HCT116 (cell line): ENCODE results near the gene DDA1. TPM values are rescaled to one million over a fixed set of nuclear protein-coding genes. Genes with fewer than 3 reads are reported as not detected.
A peak's percentile ranks its signal among the peaks of the same experiment; 100 is the strongest.

Experiments
- ATAC-seq: fragments of 200-7000 bp; cut with Tn5 transposase; 2 replicates; pipeline ENCODE4 v1.9.1; 2020; ENCODE audit warnings: mild to moderate bottlenecking, moderate library complexity
- BruUV-seq: library from RNA; stranded (reverse); fragments of 400-500 nt; replicated peaks from 2 replicates; lab custom pipeline; 2021; lab: Mats Ljungman, UMichigan
- CTCF ChIA-PET: fragments of 300-600 bp; sonication (Branson Sonifier 250); formaldehyde crosslinking; loops from one replicate; lab custom pipeline; 2021; ENCODE audit warnings: antibody characterized with exemption; lab: Charles Lee
- POLR2A ChIA-PET: fragments of 300-600, 350-600 bp; sonication (Branson Sonifier 250); formaldehyde crosslinking; loops from one replicate; lab custom pipeline; 2021; ENCODE audit warnings: antibody characterized with exemption; lab: Charles Lee
- RAD21 ChIA-PET, 2 experiments: fragments of 300-600 bp; sonication (Branson Sonifier 250); formaldehyde crosslinking; loops; one replicate each; lab custom pipeline; 2023; ENCODE audit warnings: low total read pairs in 2 of 2; ENCODE audit not compliant: uncharacterized antibody in 2 of 2, unreplicated experiment in 2 of 2, low non-redundant PET in 1 of 2; lab: Charles Lee
- DNase-seq: peaks from one replicate; pipeline ENCODE4 v3.0.0-alpha.2; 2010; ENCODE audit warnings: low read depth, low spot score
- H2AFZ ChIP-seq: fragments of 200-600 bp; shearing (Covaris generic), sonication (generic); 2 replicates; pipeline ENCODE4 v1.6.1; 2017; ENCODE audit warnings: low read depth, mixed run types, mixed read lengths, antibody characterized with exemption, low read length; ENCODE audit not compliant: poor library complexity, severe bottlenecking
- H3K27ac ChIP-seq: 2 replicates; pipeline ENCODE4 v1.5.1; 2012; ENCODE audit warnings: low read depth, low read length
- H3K27me3 ChIP-seq: fragments of 200-600 bp; sonication (generic); 2 replicates; pipeline ENCODE4 v1.6.1; 2016; ENCODE audit warnings: mixed run types, low read length, mixed read lengths; ENCODE audit not compliant: insufficient read depth
- H3K36me3 ChIP-seq, 2 experiments: fragments of 200-500 bp in 1 of 2; fragments of 200-600 bp in 1 of 2; sonication (Bioruptor generic) in 1 of 2; sonication (generic) in 1 of 2; 2 replicates each; pipeline versions ENCODE4 v1.5.1 to v1.6.1; 2014 to 2016; ENCODE audit warnings: low read length in 2 of 2, inconsistent platforms in 1 of 2, mixed read lengths in 1 of 2, mixed run types in 1 of 2; ENCODE audit not compliant: insufficient read depth in 2 of 2, control insufficient read depth in 1 of 2
- H3K4me1 ChIP-seq, 2 experiments: fragments of 200-600 bp in 1 of 2; sonication (generic) in 1 of 2; 2 replicates each; pipeline versions ENCODE4 v1.5.1 to v1.6.1; 2012 to 2017; ENCODE audit warnings: low read length in 2 of 2, inconsistent platforms in 1 of 2, mild to moderate bottlenecking in 1 of 2, mixed read lengths in 1 of 2, mixed run types in 1 of 2, moderate library complexity in 1 of 2; ENCODE audit not compliant: insufficient read depth in 2 of 2, control insufficient read depth in 1 of 2
- H3K4me2 ChIP-seq: fragments of 200-600 bp; sonication (generic); 2 replicates; pipeline ENCODE4 v1.6.1; 2017; ENCODE audit warnings: mixed run types, low read length, mixed read lengths
- H3K4me3 ChIP-seq, 2 experiments: fragments of 200-600 bp in 1 of 2; sonication (generic) in 1 of 2; replicated peaks in 1 of 2; 2 replicates each; pipeline ENCODE4 v1.5.1; 2011 to 2016; ENCODE audit warnings: low read length in 2 of 2, control low read depth in 1 of 2, low read depth in 1 of 2, mild to moderate bottlenecking in 1 of 2, mixed read lengths in 1 of 2, mixed run types in 1 of 2
- H3K79me2 ChIP-seq: fragments of 200-600 bp; sonication (generic); 2 replicates; pipeline ENCODE4 v1.6.1; 2017; ENCODE audit warnings: mild to moderate bottlenecking, mixed run types, low read length, moderate library complexity, mixed read lengths; ENCODE audit not compliant: insufficient read depth
- H3K9ac ChIP-seq: fragments of 200-600 bp; sonication (generic); 2 replicates; pipeline ENCODE4 v1.6.1; 2016; ENCODE audit warnings: low read length, mixed read lengths
- H3K9me2 ChIP-seq: fragments of 200-600 bp; sonication (generic), shearing (Covaris generic); 2 replicates; pipeline ENCODE4 v1.6.1; 2017; ENCODE audit warnings: mixed run types, mild to moderate bottlenecking, moderate library complexity; ENCODE audit not compliant: insufficient read depth
- H3K9me3 ChIP-seq, 2 experiments: fragments of 200-500 bp in 1 of 2; fragments of 200-600 bp in 1 of 2; sonication (Bioruptor generic) in 1 of 2; sonication (generic) in 1 of 2; 2 replicates each; pipeline ENCODE4 v1.6.1; 2014 to 2017; ENCODE audit warnings: low read length in 2 of 2, mixed read lengths in 2 of 2, inconsistent platforms in 1 of 2, low read depth in 1 of 2, mild to moderate bottlenecking in 1 of 2, mixed run types in 1 of 2, moderate library complexity in 1 of 2; ENCODE audit not compliant: control insufficient read depth in 1 of 2, insufficient read depth in 1 of 2
- H4K20me1 ChIP-seq: fragments of 200-600 bp; sonication (generic), shearing (Covaris generic); 2 replicates; pipeline ENCODE4 v1.6.1; 2017; ENCODE audit warnings: mixed run types, mild to moderate bottlenecking, moderate library complexity; ENCODE audit not compliant: insufficient read depth
- EZH2 ChIP-seq: fragments of 200-600 bp; sonication (generic); IDR thresholded peaks from 2 replicates; pipeline ENCODE4 v1.6.1; 2017; ENCODE audit warnings: antibody characterized with exemption, mixed run types
- EZH2phosphoT487 ChIP-seq: fragments of 200-600 bp; IDR thresholded peaks from 2 replicates; pipeline ENCODE4 v1.6.1; 2018; ENCODE audit warnings: antibody characterized with exemption, borderline replicate concordance
- FOSL1 ChIP-seq: IDR thresholded peaks from 2 replicates; pipeline ENCODE4 v1.6.1; 2012; ENCODE audit warnings: low read depth
- JUND ChIP-seq: IDR thresholded peaks from 2 replicates; pipeline ENCODE4 v1.6.1; 2012
- POLR2AphosphoS5 ChIP-seq: IDR thresholded peaks from 2 replicates; pipeline ENCODE4 v1.6.1; 2011; ENCODE audit warnings: mild to moderate bottlenecking, low read depth, low read length, moderate library complexity
- SIN3A ChIP-seq: IDR thresholded peaks from 2 replicates; pipeline ENCODE4 v1.6.1; 2012; ENCODE audit warnings: low read depth
- SP1 ChIP-seq: IDR thresholded peaks from 2 replicates; pipeline ENCODE4 v1.6.1; 2012; ENCODE audit warnings: low read depth
- YY1 ChIP-seq: IDR thresholded peaks from 2 replicates; pipeline ENCODE4 v1.6.1; 2011; ENCODE audit warnings: low read length, low read depth, moderate library complexity, mild to moderate bottlenecking; ENCODE audit not compliant: insufficient replicate concordance; ENCODE audit errors: extremely low read depth
- ZFX ChIP-seq: fragments of 450-650 bp; IDR thresholded peaks from 2 replicates; pipeline ENCODE4 v1.6.1; 2017
- intact Hi-C: fragments of 100-400 bp; cut with micrococcal nuclease; formaldehyde crosslinking; loops from 2 replicates; pipeline ENCODE4 v1.10.0; 2022
- total RNA-seq: library from RNA; stranded (reverse); gene quantifications from one replicate; pipeline ENCODE4 v1.2.1, GENCODE V29; 2021; ENCODE audit not compliant: unreplicated experiment
- TF ChIP-seq, protein P1 (sequence below): IDR thresholded peaks from 2 replicates; pipeline ENCODE4 v1.6.1; 2012; ENCODE audit warnings: low read depth
- TF ChIP-seq, protein P2 (sequence below): IDR thresholded peaks from 2 replicates; pipeline ENCODE4 v1.6.1; 2012
- TF ChIP-seq, protein P3 (sequence below): IDR thresholded peaks from 2 replicates; pipeline ENCODE4 v1.6.1; 2011; ENCODE audit warnings: mild to moderate bottlenecking, low read length, moderate library complexity; ENCODE audit not compliant: insufficient replicate concordance; ENCODE audit errors: extremely low read depth

The DDA1 gene
- total RNA-seq, 1 experiment from 2014 or later = 68.6 TPM

DNA sequence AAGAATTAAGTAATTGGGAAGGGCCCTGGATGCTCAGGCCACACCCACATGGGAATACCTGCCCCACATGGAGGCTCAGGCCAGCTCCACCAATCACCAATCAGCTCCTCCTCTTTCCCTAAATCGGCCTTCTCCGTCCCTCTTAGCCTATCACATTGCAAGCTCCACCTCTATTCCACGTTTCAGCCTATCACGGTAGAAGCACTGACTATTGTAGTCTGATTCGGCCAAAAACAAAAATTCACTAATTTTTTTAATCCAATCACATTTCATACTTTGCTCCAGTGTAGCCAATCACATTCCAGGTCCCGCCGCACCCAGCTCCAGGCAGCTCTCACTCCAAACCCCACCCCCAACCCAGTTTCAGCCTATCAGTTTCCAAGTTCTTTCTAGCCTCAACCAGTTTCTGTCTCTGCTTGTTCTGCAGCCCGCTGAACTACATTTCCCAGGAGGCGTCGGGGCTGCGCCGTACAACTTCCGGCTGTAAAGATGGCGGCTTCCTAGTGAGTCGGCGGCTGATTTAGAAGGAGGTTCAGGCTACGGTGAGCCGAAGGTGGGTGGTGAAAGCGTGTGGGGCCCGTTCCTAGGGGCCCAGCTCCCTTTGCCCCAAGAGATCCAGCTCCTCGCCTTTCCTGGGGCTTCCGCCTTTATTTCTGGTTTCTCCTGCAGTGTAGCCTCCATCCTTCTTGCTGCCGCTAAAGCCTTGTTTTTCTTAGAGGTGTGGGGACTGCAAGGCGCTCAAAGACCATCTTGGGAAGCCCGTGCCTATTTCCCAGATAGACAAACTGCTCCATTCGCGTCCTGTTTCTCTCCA is 42.2 kb upstream of the DDA1 start, which contains the start of gene BABAM1 (continued):
- TF ChIP-seq, protein P1, sequence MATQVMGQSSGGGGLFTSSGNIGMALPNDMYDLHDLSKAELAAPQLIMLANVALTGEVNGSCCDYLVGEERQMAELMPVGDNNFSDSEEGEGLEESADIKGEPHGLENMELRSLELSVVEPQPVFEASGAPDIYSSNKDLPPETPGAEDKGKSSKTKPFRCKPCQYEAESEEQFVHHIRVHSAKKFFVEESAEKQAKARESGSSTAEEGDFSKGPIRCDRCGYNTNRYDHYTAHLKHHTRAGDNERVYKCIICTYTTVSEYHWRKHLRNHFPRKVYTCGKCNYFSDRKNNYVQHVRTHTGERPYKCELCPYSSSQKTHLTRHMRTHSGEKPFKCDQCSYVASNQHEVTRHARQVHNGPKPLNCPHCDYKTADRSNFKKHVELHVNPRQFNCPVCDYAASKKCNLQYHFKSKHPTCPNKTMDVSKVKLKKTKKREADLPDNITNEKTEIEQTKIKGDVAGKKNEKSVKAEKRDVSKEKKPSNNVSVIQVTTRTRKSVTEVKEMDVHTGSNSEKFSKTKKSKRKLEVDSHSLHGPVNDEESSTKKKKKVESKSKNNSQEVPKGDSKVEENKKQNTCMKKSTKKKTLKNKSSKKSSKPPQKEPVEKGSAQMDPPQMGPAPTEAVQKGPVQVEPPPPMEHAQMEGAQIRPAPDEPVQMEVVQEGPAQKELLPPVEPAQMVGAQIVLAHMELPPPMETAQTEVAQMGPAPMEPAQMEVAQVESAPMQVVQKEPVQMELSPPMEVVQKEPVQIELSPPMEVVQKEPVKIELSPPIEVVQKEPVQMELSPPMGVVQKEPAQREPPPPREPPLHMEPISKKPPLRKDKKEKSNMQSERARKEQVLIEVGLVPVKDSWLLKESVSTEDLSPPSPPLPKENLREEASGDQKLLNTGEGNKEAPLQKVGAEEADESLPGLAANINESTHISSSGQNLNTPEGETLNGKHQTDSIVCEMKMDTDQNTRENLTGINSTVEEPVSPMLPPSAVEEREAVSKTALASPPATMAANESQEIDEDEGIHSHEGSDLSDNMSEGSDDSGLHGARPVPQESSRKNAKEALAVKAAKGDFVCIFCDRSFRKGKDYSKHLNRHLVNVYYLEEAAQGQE = no peak
- peak; percentile 98 for TF ChIP-seq YY1

DNA sequence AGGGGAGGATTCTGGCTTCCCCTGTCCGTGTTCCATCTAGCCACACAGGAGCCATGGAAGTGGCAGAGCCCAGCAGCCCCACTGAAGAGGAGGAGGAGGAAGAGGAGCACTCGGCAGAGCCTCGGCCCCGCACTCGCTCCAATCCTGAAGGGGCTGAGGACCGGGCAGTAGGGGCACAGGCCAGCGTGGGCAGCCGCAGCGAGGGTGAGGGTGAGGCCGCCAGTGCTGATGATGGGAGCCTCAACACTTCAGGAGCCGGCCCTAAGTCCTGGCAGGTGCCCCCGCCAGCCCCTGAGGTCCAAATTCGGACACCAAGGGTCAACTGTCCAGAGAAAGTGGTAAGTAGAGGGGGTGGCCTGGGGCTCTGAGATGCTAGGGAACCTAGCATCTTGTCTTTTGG is 40.6 kb upstream of the DDA1 start:
- POLR2A ChIA-PET = interaction anchor here (0.9 kb wide), 1 partner anchor 42 kb away, joined by 3 read pairs; the partner anchor contains the start of gene OCEL1
- Histone ChIP-seq H3K9ac (peak overlapping the region; percentile 91), H4K20me1 (no peaks in the 10 kb centered on the region), H3K36me3 (peaks cover 6 to 24% of the 10 kb centered on the region in 2 experiments; a peak in 3 of 4 replicates), H3K9me2 (no peaks in the 10 kb centered on the region), H3K9me3 (no peaks in the 10 kb centered on the region), H3K4me3 (peak overlapping the region; percentile 84 to 91; a peak in 3 of 4 replicates), H3K79me2 (peaks cover 17% of the 10 kb centered on the region), H3K27ac (peak overlapping the region; percentile 65; the same call in 1 of the 2 replicates), H2AFZ (no peak overlapping the region), H3K4me2 (peak overlapping the region; percentile 93), H3K4me1 (peaks cover 3 to 9% of the 10 kb centered on the region in 2 experiments; a peak in 3 of 4 replicates), H3K27me3 (no peaks in the 10 kb centered on the region)
- RAD21 ChIA-PET = no interaction called here
- CTCF ChIA-PET = no interaction called here
- ATAC-seq (no peak), DNase-seq (no peak)
- no TSS peak for BruUV-seq
- intact Hi-C loops = no loop called here
- TF ChIP-seq, protein P1 = no peak
- TF ChIP-seq, protein P2, sequence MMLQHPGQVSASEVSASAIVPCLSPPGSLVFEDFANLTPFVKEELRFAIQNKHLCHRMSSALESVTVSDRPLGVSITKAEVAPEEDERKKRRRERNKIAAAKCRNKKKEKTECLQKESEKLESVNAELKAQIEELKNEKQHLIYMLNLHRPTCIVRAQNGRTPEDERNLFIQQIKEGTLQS = no peak
- TF ChIP-seq YY1 (no peak), ZFX (no peak), EZH2phosphoT487 (no peak), POLR2AphosphoS5 (no peak), SP1 (no peak), SIN3A (no peak), JUND (no peak), EZH2 (no peak), FOSL1 (no peak)
- TF ChIP-seq, protein P3, sequence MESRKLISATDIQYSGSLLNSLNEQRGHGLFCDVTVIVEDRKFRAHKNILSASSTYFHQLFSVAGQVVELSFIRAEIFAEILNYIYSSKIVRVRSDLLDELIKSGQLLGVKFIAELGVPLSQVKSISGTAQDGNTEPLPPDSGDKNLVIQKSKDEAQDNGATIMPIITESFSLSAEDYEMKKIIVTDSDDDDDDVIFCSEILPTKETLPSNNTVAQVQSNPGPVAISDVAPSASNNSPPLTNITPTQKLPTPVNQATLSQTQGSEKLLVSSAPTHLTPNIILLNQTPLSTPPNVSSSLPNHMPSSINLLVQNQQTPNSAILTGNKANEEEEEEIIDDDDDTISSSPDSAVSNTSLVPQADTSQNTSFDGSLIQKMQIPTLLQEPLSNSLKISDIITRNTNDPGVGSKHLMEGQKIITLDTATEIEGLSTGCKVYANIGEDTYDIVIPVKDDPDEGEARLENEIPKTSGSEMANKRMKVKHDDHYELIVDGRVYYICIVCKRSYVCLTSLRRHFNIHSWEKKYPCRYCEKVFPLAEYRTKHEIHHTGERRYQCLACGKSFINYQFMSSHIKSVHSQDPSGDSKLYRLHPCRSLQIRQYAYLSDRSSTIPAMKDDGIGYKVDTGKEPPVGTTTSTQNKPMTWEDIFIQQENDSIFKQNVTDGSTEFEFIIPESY = no peak
